GM19043 (cell line): ENCODE results near the gene ELL.

Experiments
- ATAC-seq: cut with Tn5 transposase; IDR thresholded peaks from one replicate; pipeline ENCODE4 v1.9.1; 2021; ENCODE audit warnings: low read depth; ENCODE audit not compliant: unreplicated experiment

The ELL gene

GRCh38 chr19:18450021-18450930 lies 71.6 kb downstream of the ELL start:
- no peak for ATAC-seq

- no peak for ATAC-seq
Measured at GRCh38 chr19:18449552-18449951, 72.3 kb downstream of the ELL start.

- no peak for ATAC-seq
Measured at GRCh38 chr19:18446811-18447359, 75.0 kb downstream of the ELL start.

GRCh38 chr19:18446145-18446810 lies 75.6 kb downstream of the ELL start:
- ATAC-seq, result no peak

GRCh38 chr19:18445262-18445948 lies 76.5 kb downstream of the ELL start:
- ATAC-seq, result no peak

DNA sequence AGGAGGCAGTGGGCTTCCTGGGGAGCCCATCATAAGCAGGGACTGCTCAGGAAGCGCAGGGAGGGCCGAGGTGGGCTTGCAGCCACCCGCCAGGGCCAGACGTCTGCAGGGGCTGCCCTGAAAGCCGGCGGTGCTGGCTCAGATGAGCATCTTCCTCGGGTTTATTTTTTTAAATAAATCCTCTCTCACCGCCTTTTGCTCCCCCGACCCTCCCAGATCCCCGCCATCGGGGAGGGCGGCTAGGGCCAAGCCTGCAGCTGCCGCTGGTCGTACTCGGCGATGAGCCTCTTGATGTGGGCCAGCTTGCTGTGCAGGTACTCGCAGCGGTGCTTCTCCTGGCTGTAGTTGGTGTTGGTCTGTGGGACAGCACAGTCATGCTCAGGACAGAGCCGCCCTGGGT lies 77.4 kb downstream of the ELL start:
- ATAC-seq, result no peak

- ATAC-seq, result no peak
Measured at GRCh38 chr19:18443831-18444230, 78.0 kb downstream of the ELL start.

DNA sequence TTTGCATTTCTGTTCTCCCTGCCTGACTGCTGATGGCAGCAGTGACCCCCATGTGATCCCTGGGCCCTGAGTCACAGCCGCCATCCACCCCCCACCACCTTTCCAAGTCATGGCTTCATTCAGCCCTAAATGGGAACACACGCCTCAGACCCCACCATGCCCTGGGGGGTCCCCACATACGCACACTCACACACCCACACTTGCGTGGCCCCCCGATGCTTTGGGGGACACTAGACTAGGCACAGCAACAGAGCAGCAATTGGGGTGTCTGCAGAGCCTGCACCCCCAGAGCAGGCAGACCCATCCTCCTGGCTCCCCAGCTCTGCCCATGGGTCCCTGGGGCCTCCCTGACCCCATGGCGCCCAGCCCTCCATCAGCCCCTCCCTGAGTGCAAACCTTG lies 78.5 kb downstream of the ELL start:
- ATAC-seq, result no peak

GRCh38 chr19:18442941-18443340 lies 78.9 kb downstream of the ELL start:
- ATAC-seq, result no peak

- ATAC-seq, result no peak
Measured at GRCh38 chr19:18441804-18442788, 79.8 kb downstream of the ELL start.

DNA sequence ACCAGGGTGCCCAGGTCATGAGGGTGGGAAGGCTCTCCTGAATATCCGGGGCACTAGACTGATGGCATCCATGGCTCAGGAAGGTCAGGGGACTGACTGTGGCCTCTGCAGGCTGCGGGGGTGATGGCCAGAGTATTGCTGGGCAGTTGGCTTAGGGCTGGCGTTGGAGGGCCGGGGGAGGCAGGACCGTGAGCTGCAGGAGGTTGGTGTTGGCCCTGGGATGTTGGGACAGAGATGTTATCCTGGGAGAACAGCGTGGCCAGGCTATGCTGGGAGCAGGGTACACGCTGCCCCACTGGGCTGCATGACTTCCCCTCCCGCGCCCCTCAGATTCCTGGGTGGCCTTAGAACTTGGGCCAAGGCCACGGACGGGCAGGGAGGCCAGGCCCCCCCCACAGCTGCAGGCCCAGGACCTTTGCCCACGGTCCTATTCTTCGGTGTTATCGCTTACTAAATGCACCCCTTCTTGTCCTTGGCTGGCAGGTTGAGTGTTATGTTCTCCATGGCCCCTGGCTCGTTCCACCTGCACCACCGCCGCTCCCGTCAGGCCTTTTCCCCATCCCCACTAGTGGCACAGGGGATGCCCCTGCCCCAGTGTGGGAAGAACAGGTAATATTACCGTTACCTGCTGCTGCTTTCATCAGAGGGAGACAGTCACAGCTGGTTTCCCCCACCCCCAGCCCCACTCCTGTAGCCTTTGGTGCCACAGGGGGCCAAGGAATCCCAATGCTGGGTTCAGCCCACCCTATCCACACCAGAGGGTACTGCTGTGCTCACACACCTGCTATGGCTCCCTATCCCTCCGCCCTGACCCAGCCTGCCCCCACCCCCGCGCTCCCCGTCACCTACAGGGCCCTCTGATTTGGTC lies 80.7 kb downstream of the ELL start:
- ATAC-seq, result no peak

DNA sequence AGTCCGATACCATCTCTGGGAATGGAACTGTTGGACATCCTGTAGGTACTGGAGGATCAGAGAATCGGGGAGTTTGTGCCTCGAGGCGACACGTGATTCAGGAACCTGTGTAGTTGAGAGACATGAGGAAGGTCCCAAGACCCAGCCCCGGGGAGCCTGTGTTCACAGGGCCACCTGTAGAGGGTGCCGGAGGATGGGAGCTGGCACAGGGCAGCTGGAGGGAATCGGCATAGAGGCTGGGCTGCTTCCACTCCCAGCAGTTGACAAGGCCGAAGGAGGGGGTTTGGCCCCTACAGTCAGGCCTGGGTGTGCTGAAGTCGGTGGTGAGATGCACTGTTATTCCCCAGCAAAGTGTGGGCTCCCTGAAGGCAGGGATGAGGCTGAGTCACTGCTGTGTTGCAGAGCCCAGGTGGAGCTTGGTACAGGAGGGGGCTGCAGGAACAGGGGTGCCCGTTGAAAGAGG lies 81.4 kb downstream of the ELL start:
- no peak for ATAC-seq

GRCh38 chr19:18439910-18440237 lies 82.0 kb downstream of the ELL start:
- no peak for ATAC-seq

GRCh38 chr19:18439025-18439909 lies 82.6 kb downstream of the ELL start:
- no peak for ATAC-seq

GRCh38 chr19:18438331-18439024 lies 83.4 kb downstream of the ELL start:
- ATAC-seq, result no peak

- ATAC-seq, result no peak
Measured at GRCh38 chr19:18437491-18438330, 84.2 kb downstream of the ELL start, which contains the start of gene ISYNA1. Gene ISYNA1, minus strand, starts transcription at chr19:18438133. Its CDS starts 154 bp downstream, at chr19:18437979.
